Ovary (tissue), 9 donors: ENCODE measurements around the gene STX16. TPM values are rescaled to one million over a fixed set of nuclear protein-coding genes. Genes with fewer than 3 reads are reported as not detected.
A peak's percentile ranks its signal among the peaks of the same experiment; 100 is the strongest.

Experiments used
- DNase-seq, 5 donors: peaks; one replicate each; pipeline ENCODE4 v3.0.0-alpha.2; 2019 to 2020
- H3K27ac ChIP-seq, 2 donors: fragments of 200-600 bp; one replicate each; pipeline versions ENCODE4 v1.5.1 to v1.8.0; 2019 to 2022
- H3K27me3 ChIP-seq: fragments of 200-600 bp; one replicate; pipeline ENCODE4 v1.8.0; 2022
- H3K36me3 ChIP-seq: fragments of 200-600 bp; sonication (generic); one replicate; pipeline ENCODE4 v1.5.1; 2019
- H3K4me1 ChIP-seq: one replicate; pipeline ENCODE4 v1.8.1; 2013; ENCODE audit warnings: mild to moderate bottlenecking, moderate library complexity; ENCODE audit not compliant: insufficient read depth
- H3K4me3 ChIP-seq: fragments of 200-600 bp; sonication (generic); one replicate; pipeline ENCODE4 v1.5.1; 2017
- H3K9me3 ChIP-seq, 2 donors: fragments of 200-600 bp in 1 of 2; sonication (generic) in 1 of 2; one replicate each; pipeline versions ENCODE4 v1.5.1 to v1.8.1; 2013 to 2019; ENCODE audit warnings: mild to moderate bottlenecking in 1 of 2, moderate library complexity in 1 of 2
- CTCF ChIP-seq, 3 donors: fragments of 450-650 bp in 2 of 3; fragments of 200-600 bp in 1 of 3; IDR thresholded peaks; one replicate each; pipeline versions ENCODE4 v1.5.1 to v1.8.0; 2016 to 2022; ENCODE audit warnings: antibody characterized with exemption in 3 of 3, mild to moderate bottlenecking in 1 of 3
- EP300 ChIP-seq: sonication (generic); formaldehyde crosslinking; IDR thresholded peaks from one replicate; pipeline ENCODE4 v1.6.1; 2017; ENCODE audit warnings: antibody characterized with exemption
- POLR2A ChIP-seq: fragments of 450-650 bp; IDR thresholded peaks from one replicate; pipeline ENCODE4 v1.6.1; 2017; ENCODE audit warnings: antibody characterized with exemption, mild to moderate bottlenecking, moderate library complexity
- WGBS, 3 donors: extraction: QIAGEN DNeasy Blood & Tissue Kit in 1 of 3; methylation state at CpG; one replicate each; pipeline versions ENCODE4 v1.1.5 to v1.1.7; 2013 to 2017; 5-methylcytosine and 5-hydroxymethylcytosine counted together
- intact Hi-C, 4 donors: fragments of 100-400 bp; cut with DNase I; formaldehyde crosslinking; loops; one replicate each; pipeline versions ENCODE4 v1.11.0 to v1.15.1; 2022 to 2023
- polyA plus RNA-seq, 2 donors: library from polyadenylated mRNA; stranded (reverse); fragments of 200-250 nt in 1 of 2; fragments of 350-450 nt in 1 of 2; fragmentation: Illumina TruSeq in 1 of 2; extraction: RNeasy Lipid Tissue Mini Kit (QIAGEN cat#74804) in 1 of 2; gene quantifications; one replicate each; pipeline ENCODE4 v1.2.3, GENCODE V29; 2013 to 2014
- total RNA-seq, 7 donors: library from RNA; depleted of rRNA in 2 of 7; stranded (reverse); fragments of >200 nt in 2 of 7; fragmentation: NEBNext Ultra II Directional in 3 of 7; extraction: Animal tissue kit (Norgen Biotek cat#: 25700) in 3 of 7; gene quantifications; one replicate each; pipeline versions ENCODE4 v1.1.0 to v1.2.4, GENCODE V29; 2016 to 2023
- donor health status: DM: no; HTN: no; CAD: no; lungs with moderate emphysema.
- donor health status: DM: no; HTN: no; CAD: no.
- donor health status: Bipolar disorder and iron deficiency.
- donor health status: DM: yes; HTN: yes; CAD: no.
- donor health status: DM: no; HTN: no; CAD: no.
- donor health status: DM: yes; HTN: yes; CAD: no.

Gene STX16
- total and polyA plus RNA-seq, 9 donors = 31.9 to 55.8 (median 46.5) TPM

- peak overlapping the region; percentile 75 to 85 for H3K27ac ChIP-seq
- TF ChIP-seq EP300 (no peak), POLR2A (no peak), CTCF (IDR thresholded peaks at IDR 0.05) (no peak)
- no peaks in the 10 kb centered on the region for H3K27me3 ChIP-seq
- peaks cover 7% of the 10 kb centered on the region for H3K4me1 ChIP-seq
- peak overlapping the region; percentile 83 for H3K4me3 ChIP-seq
- H3K9me3 ChIP-seq = no peaks in the 10 kb centered on the region
- intact Hi-C loops = loop anchor here in 2 of 4 donors (5.0 kb wide), 3 partner anchors 42 to 413 kb away; partner anchors contain the start of gene NPEPL1 (in 1 of the 2)
- peak; percentile 58 to 78 (median 72) for DNase-seq
- WGBS, 3 donors = 1 to 5% (median 1%) methylated on average over 35 to 62 of the region's 62 CpGs
- no peaks in the 10 kb centered on the region for H3K36me3 ChIP-seq
These were observed 805 bp upstream of the STX16 start for GRCh38 chr20:58650181-58650775.

GRCh38 chr20:58651559-58651945, 469 bp downstream of the STX16 start:
- Histone ChIP-seq H3K4me1 (peaks cover 8% of the 10 kb centered on the region), H3K27me3 (no peaks in the 10 kb centered on the region)
- WGBS, 3 donors = 0 to 2% (median 1%) methylated on average over 18 of the region's 18 CpGs

GRCh38 chr20:58651946-58652605, 993 bp downstream of the STX16 start:
- Histone ChIP-seq H3K9me3 (no peaks in the 10 kb centered on the region), H3K4me3 (peak overlapping the region; percentile 83), H3K4me1 (peaks cover 8% of the 10 kb centered on the region), H3K27ac (peak overlapping the region; percentile 56 to 85), H3K27me3 (no peaks in the 10 kb centered on the region), H3K36me3 (no peaks in the 10 kb centered on the region)
- TF ChIP-seq CTCF (IDR thresholded peaks at IDR 0.05) (no peak), EP300 (no peak), POLR2A (no peak)
- intact Hi-C loops = loop anchor here in 2 of 4 donors (5.0 kb wide), 3 partner anchors 40 to 415 kb away; partner anchors contain the start of gene NPEPL1 (in 1 of the 2)
- 0 to 1% (median 1%) methylated on average over 30 of the region's 30 CpGs for WGBS, 3 donors
- peak in 3 of 5 donors; percentile 36 to 54 (median 36) for DNase-seq

More at GRCh38 chr20:58651559-58651945, 469 bp downstream of the STX16 start:
- peak overlapping the region; percentile 83 for H3K4me3 ChIP-seq
- TF ChIP-seq POLR2A (no peak), CTCF (IDR thresholded peaks at IDR 0.05) (no peak), EP300 (no peak)
- peak overlapping the region; percentile 56 to 85 for H3K27ac ChIP-seq
- intact Hi-C loops = loop anchor here in 2 of 4 donors (5.0 kb wide), 3 partner anchors 41 to 414 kb away; partner anchors contain the start of gene NPEPL1 (in 1 of the 2)
- DNase-seq = peak in 2 of 5 donors; percentile 39
- H3K9me3 ChIP-seq = no peaks in the 10 kb centered on the region
- no peaks in the 10 kb centered on the region for H3K36me3 ChIP-seq

GRCh38 chr20:58652606-58653294, 1.7 kb downstream of the STX16 start:
- no peak for DNase-seq
- no peaks in the 10 kb centered on the region for H3K27me3 ChIP-seq
- WGBS, 3 donors = 6 to 10% (median 8%) methylated on average over 12 of the region's 12 CpGs
- intact Hi-C loops = loop anchor here in 2 of 4 donors (5.0 kb wide), 3 partner anchors 40 to 415 kb away; partner anchors contain the start of gene NPEPL1 (in 1 of the 2)
- H3K4me3 ChIP-seq = peak overlapping the region; percentile 83
- H3K4me1 ChIP-seq = peaks cover 8% of the 10 kb centered on the region
- no peaks in the 10 kb centered on the region for H3K36me3 ChIP-seq
- no peaks in the 10 kb centered on the region for H3K9me3 ChIP-seq
- peak overlapping the region in 1 of 2 donors; percentile 85 for H3K27ac ChIP-seq
- no peak for TF ChIP-seq CTCF (IDR thresholded peaks at IDR 0.05)
- TF ChIP-seq POLR2A = no peak
- no peak for TF ChIP-seq EP300
